IPS-15b (cell line): ENCODE data around the gene MDGA2.

Experiments
- H3K27me3 ChIP-seq: one replicate; pipeline ENCODE4 v1.6.1; 2013; ENCODE audit warnings: low read length; ENCODE audit not compliant: control insufficient read depth, insufficient read depth
- H3K36me3 ChIP-seq: one replicate; pipeline ENCODE4 v1.6.1; 2013; ENCODE audit warnings: low read length; ENCODE audit not compliant: control insufficient read depth, insufficient read depth
- H3K4me1 ChIP-seq: one replicate; pipeline ENCODE4 v1.6.1; 2013; ENCODE audit warnings: mild to moderate bottlenecking, low read length; ENCODE audit not compliant: control insufficient read depth, insufficient read depth
- H3K4me3 ChIP-seq: one replicate; pipeline ENCODE4 v1.5.1; 2013; ENCODE audit warnings: low read depth, low read length
- H3K9ac ChIP-seq: one replicate; pipeline ENCODE4 v1.6.1; 2013; ENCODE audit warnings: low read depth, mild to moderate bottlenecking, low read length
- H3K9me3 ChIP-seq: one replicate; pipeline ENCODE4 v1.6.1; 2013; ENCODE audit warnings: mild to moderate bottlenecking, low read length; ENCODE audit not compliant: control insufficient read depth, insufficient read depth

Gene MDGA2

GRCh38 chr14:47675466-47676314, at the start of gene MDGA2:
Gene MDGA2, minus strand, starts transcription at chr14:47675605.
- Histone ChIP-seq H3K36me3 (no peaks in the 10 kb centered on the region), H3K4me1 (no peaks in the 10 kb centered on the region), H3K27me3 (peaks cover 61% of the 10 kb centered on the region), H3K9me3 (no peaks in the 10 kb centered on the region), H3K4me3 (peak within 1 kb of the TSS; percentile 83), H3K9ac (no peak within 1 kb of the TSS)

GRCh38 chr14:47722929-47723693, 47.7 kb upstream of the MDGA2 start:
- H3K27me3 ChIP-seq = no peaks in the 10 kb centered on the region
- no peaks in the 10 kb centered on the region for H3K36me3 ChIP-seq
- no peaks in the 10 kb centered on the region for H3K9me3 ChIP-seq
- H3K9ac ChIP-seq = no peak overlapping the region
- H3K4me3 ChIP-seq = no peak overlapping the region
- H3K4me1 ChIP-seq = no peaks in the 10 kb centered on the region

DNA sequence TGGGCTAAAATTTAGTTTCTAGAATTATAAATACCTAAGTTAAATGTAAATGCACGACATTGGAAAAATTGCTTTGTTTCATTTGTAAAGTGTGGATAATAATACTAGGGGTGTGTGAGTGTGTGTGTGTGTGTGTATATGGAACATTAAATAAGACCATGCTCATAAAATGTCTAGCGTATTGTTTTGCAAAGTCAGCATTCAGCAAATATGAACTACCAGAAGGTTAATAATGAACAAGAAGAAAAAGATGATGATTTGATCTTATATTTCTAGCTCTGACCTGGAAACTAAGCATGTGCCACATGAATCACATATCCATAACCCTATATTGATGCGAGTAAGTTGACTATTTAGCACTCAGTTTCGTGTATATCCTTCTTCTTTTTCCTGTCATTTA, 44.9 kb upstream of the MDGA2 start:
- Histone ChIP-seq H3K4me3 (no peak overlapping the region), H3K4me1 (no peaks in the 10 kb centered on the region), H3K36me3 (no peaks in the 10 kb centered on the region), H3K9ac (no peak overlapping the region), H3K9me3 (no peaks in the 10 kb centered on the region), H3K27me3 (no peaks in the 10 kb centered on the region)

DNA sequence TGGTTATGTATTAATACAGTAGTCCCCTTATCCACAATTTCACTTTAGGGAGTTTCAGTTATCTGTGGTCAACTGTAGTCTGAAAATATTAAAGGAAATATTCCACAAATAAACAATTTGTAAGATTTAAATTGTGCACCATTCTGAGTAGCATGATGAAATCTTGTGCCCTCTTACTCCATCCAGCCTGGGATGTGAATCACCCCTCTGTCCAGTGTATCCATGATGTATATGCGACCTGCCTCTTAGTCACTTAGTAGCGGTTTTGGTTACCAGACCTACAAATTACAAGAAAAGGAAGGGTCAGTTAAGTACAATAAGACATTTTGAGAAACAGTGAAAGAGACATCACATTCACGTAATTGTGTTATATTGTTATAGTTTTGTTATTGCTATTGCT, 39.9 kb upstream of the MDGA2 start:
- H3K36me3 ChIP-seq = no peaks in the 10 kb centered on the region

GRCh38 chr14:47710581-47710980, 35.2 kb upstream of the MDGA2 start:
- Histone ChIP-seq H3K4me1 (no peaks in the 10 kb centered on the region), H3K9ac (no peak overlapping the region), H3K36me3 (no peaks in the 10 kb centered on the region), H3K4me3 (no peak overlapping the region), H3K9me3 (no peaks in the 10 kb centered on the region), H3K27me3 (no peaks in the 10 kb centered on the region)

More for the DNA sequence above, 39.9 kb upstream of the MDGA2 start:
- Histone ChIP-seq H3K27me3 (no peaks in the 10 kb centered on the region), H3K4me3 (no peak overlapping the region), H3K9ac (no peak overlapping the region), H3K9me3 (no peaks in the 10 kb centered on the region), H3K4me1 (no peaks in the 10 kb centered on the region)

DNA sequence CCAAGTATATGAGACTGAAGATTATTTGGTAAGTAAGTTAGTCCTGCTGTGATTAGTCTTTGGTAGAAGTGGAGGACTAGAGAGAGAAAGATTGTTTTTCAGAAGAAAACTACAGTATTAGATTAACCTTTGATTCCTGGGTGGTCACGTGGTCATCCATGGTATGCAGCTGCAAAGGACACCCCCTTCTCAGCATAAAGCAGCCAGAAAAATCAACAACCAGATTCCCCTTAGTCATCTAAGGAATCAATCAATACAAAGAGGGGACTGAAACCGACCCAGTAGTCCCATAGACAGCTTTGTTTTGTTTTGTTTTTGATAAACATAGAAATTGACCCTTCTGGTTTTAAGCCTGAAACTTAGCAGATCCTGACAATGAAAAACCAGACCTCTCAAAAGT, 30.3 kb upstream of the MDGA2 start:
- Histone ChIP-seq H3K27me3 (no peaks in the 10 kb centered on the region), H3K9ac (no peak overlapping the region), H3K4me1 (no peaks in the 10 kb centered on the region), H3K36me3 (no peaks in the 10 kb centered on the region), H3K9me3 (no peaks in the 10 kb centered on the region), H3K4me3 (no peak overlapping the region)

GRCh38 chr14:47691829-47692228, 16.4 kb upstream of the MDGA2 start:
- H3K36me3 ChIP-seq = no peaks in the 10 kb centered on the region
- H3K9ac ChIP-seq = no peak overlapping the region
- no peaks in the 10 kb centered on the region for H3K4me1 ChIP-seq
- no peak overlapping the region for H3K4me3 ChIP-seq
- no peaks in the 10 kb centered on the region for H3K27me3 ChIP-seq
- H3K9me3 ChIP-seq = no peaks in the 10 kb centered on the region

- Histone ChIP-seq H3K9ac (no peak overlapping the region), H3K4me1 (no peaks in the 10 kb centered on the region), H3K36me3 (no peaks in the 10 kb centered on the region), H3K9me3 (no peaks in the 10 kb centered on the region), H3K4me3 (no peak overlapping the region), H3K27me3 (peaks cover 30% of the 10 kb centered on the region)
These were observed 3.6 kb upstream of the MDGA2 start for GRCh38 chr14:47678993-47679392.

DNA sequence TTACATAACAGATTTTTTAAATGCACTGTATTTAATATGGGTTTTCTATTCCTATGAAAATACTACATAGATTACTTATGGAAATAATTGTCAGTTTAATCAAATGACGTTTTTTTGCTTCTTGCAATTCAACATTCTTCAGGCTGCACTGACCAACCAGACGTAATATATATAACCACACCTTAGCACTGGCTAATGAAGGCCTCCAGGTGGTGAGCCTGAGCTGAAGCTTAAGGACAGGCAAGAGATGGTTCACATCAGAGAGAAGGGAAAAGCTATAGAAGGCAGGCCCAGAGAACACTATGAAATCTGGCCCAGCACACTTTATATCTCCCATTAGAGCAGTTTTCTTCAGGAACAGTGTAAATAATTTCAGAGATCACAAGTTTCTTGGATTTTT, 2.8 kb upstream of the MDGA2 start:
- no peaks in the 10 kb centered on the region for H3K9me3 ChIP-seq
- H3K4me3 ChIP-seq = no peak overlapping the region
- H3K36me3 ChIP-seq = no peaks in the 10 kb centered on the region
- peaks cover 39% of the 10 kb centered on the region for H3K27me3 ChIP-seq
- H3K9ac ChIP-seq = no peak overlapping the region
- H3K4me1 ChIP-seq = no peaks in the 10 kb centered on the region

- H3K9me3 ChIP-seq = no peaks in the 10 kb centered on the region
- no peaks in the 10 kb centered on the region for H3K36me3 ChIP-seq
- no peak overlapping the region for H3K9ac ChIP-seq
- peak overlapping the region; percentile 83 for H3K4me3 ChIP-seq
- no peaks in the 10 kb centered on the region for H3K4me1 ChIP-seq
- peaks cover 58% of the 10 kb centered on the region for H3K27me3 ChIP-seq
These were observed 861 bp upstream of the MDGA2 start for GRCh38 chr14:47676315-47676617.

DNA sequence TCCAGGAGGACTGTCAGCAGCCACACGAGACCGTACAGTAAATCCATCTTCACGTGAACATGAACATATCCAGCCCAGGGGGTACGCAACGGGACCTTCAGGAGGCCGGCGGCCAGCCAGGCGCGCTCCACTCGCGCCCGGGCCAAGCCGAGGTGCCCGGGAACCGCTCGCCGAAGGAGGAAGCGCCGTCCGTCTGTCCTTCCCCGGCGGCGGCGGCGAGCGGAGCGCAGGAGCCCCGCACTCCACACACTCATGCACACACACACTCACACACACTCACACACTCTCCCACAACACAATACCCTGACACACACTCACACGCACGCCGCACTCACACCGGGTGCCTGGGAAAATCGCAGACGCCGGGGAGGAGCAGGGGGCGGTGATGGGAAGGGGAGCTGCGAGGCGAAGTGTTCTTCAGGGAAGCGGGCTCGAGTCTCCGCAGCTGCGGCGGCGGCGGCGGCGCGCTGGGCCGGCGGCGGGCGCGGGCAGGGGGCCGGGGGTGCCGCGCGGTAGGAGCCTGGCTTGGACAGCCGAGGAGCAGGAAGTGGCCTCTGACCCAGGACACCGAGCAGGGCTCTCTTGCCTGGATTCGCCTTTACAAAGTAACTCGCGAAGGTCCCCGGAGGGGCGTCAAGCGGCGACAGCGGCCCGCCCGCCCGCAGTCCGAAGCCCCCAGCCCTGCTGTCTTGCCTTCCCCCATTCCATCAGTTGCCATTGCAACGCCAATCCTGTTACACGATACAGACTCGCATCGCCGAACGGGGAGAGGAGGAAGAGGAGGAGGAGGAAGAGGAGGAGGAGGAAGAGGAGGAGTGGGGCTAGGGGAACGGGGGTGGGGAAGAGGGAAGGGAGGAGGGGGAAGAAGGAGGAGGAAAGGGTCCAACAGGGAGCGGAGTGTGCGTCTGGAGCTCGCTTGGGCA, 601 bp downstream of the MDGA2 start:
- H3K4me3 ChIP-seq = peak overlapping the region; percentile 83
- H3K9me3 ChIP-seq = no peaks in the 10 kb centered on the region
- no peaks in the 10 kb centered on the region for H3K36me3 ChIP-seq
- no peaks in the 10 kb centered on the region for H3K4me1 ChIP-seq
- H3K27me3 ChIP-seq = peaks cover 61% of the 10 kb centered on the region
- no peak overlapping the region for H3K9ac ChIP-seq
